OCI-LY3 (cell line): ENCODE measurements around the gene MRTFA.

Source experiments
- H2AFZ ChIP-seq: fragments of 200-600, 300-600 bp; shearing (Covaris generic); 2 replicates; pipeline ENCODE4 v1.6.0; 2014; ENCODE audit warnings: antibody characterized with exemption, low read depth, low read length
- H3K27ac ChIP-seq: fragments of 200-600, 300-600 bp; sonication (generic); 2 replicates; pipeline ENCODE4 v1.5.1; 2014; ENCODE audit warnings: mild to moderate bottlenecking, low read length, moderate library complexity, mixed read lengths
- H3K27me3 ChIP-seq: fragments of 200-600, 300-600 bp; sonication (generic); 2 replicates; pipeline ENCODE4 v1.6.1; 2014; ENCODE audit warnings: low read depth, low read length, mixed read lengths
- H3K36me3 ChIP-seq: fragments of 200-600, 300-600 bp; sonication (generic); replicated peaks from 2 replicates; pipeline ENCODE3; 2014; ENCODE audit warnings: low read depth, low read length, mixed read lengths
- H3K4me1 ChIP-seq: fragments of 300-600, 200-600 bp; sonication (generic); 2 replicates; pipeline ENCODE4 v1.6.1; 2014; ENCODE audit warnings: low read length, mixed read lengths
- H3K4me2 ChIP-seq: fragments of 200-600, 300-600 bp; sonication (generic); 2 replicates; pipeline ENCODE4 v1.6.1; 2014; ENCODE audit warnings: low read length, mixed read lengths
- H3K4me3 ChIP-seq: fragments of 300-600, 200-600 bp; sonication (generic); 2 replicates; pipeline ENCODE4 v1.5.1; 2014; ENCODE audit warnings: antibody characterized with exemption, mild to moderate bottlenecking, low read length, moderate library complexity
- H3K79me2 ChIP-seq: fragments of 300-600, 200-600 bp; shearing (Covaris generic); 2 replicates; pipeline ENCODE4 v1.6.1; 2014; ENCODE audit warnings: mild to moderate bottlenecking, low read length, mixed read lengths
- H3K9ac ChIP-seq: fragments of 300-600, 200-600 bp; shearing (Covaris generic); 2 replicates; pipeline ENCODE4 v1.6.0; 2014; ENCODE audit warnings: mild to moderate bottlenecking, low read length, moderate library complexity
- H3K9me3 ChIP-seq: fragments of 200-600, 300-600 bp; shearing (Covaris generic); 2 replicates; pipeline ENCODE4 v1.6.1; 2014; ENCODE audit warnings: low read length, mixed read lengths; ENCODE audit not compliant: insufficient read depth
- H4K20me1 ChIP-seq: fragments of 200-600, 300-600 bp; sonication (generic); 2 replicates; pipeline ENCODE4 v1.6.1; 2016; ENCODE audit warnings: low read length, mixed read lengths; ENCODE audit not compliant: insufficient read depth
- CTCF ChIP-seq: fragments of 200-600, 300-600 bp; sonication (generic); IDR thresholded peaks from 2 replicates; pipeline ENCODE4 v1.5.1; 2014; ENCODE audit warnings: antibody characterized with exemption, low read length, low read depth
- EZH2phosphoT487 ChIP-seq: fragments of 200-600 bp; shearing (Covaris generic); IDR thresholded peaks from 2 replicates; pipeline ENCODE4 v1.6.1; 2018; ENCODE audit warnings: antibody characterized with exemption, mixed run types, low read depth

Gene MRTFA

DNA sequence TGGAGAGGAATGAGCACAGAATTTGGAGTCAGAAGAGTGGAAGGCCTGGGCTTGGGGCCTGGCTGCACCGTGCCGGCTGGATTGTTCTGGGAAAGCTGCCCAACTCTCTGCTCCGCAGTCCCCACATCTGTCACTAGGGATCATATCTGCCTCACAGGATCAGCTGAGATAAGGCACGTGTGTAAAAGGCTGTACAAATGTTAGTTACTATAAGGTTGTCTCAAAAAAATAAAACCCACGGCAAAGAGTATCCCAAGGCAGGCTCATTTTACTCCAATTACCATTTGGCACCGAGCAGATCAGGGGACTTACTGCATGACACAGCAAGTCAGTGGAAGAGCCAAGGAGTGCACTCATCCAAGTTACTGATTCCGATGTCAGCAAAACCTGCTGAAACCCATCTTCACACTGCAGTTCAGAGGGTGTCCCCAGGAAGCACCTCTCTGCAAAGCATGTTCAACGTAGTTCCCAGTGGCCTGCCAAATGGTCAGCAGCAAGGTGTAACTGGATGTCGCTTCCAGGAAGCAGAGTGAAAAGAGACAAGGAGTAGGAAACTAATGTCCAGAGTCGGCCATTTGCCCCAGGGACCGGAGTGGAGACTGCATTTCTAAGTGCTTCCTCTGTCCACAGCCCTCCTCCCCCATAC is 18.1 kb upstream of the MRTFA start:
- no peaks in the 10 kb centered on the region for H4K20me1 ChIP-seq
- H3K36me3 ChIP-seq = no peaks in the 10 kb centered on the region
- no peak overlapping the region for H3K27ac ChIP-seq
- H3K9me3 ChIP-seq = no peaks in the 10 kb centered on the region
- H3K79me2 ChIP-seq = peaks cover 8% of the 10 kb centered on the region; the same call in 1 of the 2 replicates
- H2AFZ ChIP-seq = no peak overlapping the region
- no peak overlapping the region for H3K4me3 ChIP-seq
- H3K4me2 ChIP-seq = no peak overlapping the region
- TF ChIP-seq CTCF (no peak), EZH2phosphoT487 (no peak)
- H3K4me1 ChIP-seq = peaks cover 13% of the 10 kb centered on the region
- H3K9ac ChIP-seq = no peak overlapping the region
- H3K27me3 ChIP-seq = no peaks in the 10 kb centered on the region

DNA sequence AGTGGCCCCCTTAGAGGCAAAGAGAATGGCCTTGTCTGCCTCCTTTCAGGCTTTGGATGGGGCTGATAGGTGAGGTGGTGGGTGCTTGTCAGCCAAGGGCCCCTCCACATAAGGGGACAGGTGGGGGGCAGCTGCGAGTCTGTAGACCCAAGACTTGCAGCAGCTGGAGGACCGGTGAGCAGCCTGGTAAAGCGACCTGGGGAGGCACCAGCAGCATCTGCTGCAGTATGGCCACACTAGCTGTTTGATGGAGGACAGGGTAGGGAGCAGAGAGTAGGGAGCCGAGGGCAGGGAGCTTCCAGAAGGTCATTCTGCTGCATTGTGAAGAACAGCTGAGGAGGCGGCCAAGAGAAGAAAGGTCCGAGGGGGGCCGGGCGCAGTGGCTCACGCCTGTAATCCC is 16.8 kb upstream of the MRTFA start:
- no peaks in the 10 kb centered on the region for H3K9me3 ChIP-seq
- H3K27me3 ChIP-seq = no peaks in the 10 kb centered on the region
- H4K20me1 ChIP-seq = no peaks in the 10 kb centered on the region
- no peak overlapping the region for H3K4me3 ChIP-seq
- no peaks in the 10 kb centered on the region for H3K36me3 ChIP-seq
- TF ChIP-seq EZH2phosphoT487 (no peak), CTCF (no peak)
- H3K9ac ChIP-seq = no peak overlapping the region
- peaks cover 8% of the 10 kb centered on the region; the same call in 1 of the 2 replicates for H3K79me2 ChIP-seq
- H3K4me2 ChIP-seq = no peak overlapping the region
- H3K27ac ChIP-seq = no peak overlapping the region
- no peak overlapping the region for H2AFZ ChIP-seq
- H3K4me1 ChIP-seq = peaks cover 15% of the 10 kb centered on the region

- H2AFZ ChIP-seq = peak overlapping the region; percentile 98
- no peaks in the 10 kb centered on the region for H3K27me3 ChIP-seq
- peaks cover 30% of the 10 kb centered on the region for H3K4me1 ChIP-seq
- H3K9ac ChIP-seq = peak overlapping the region; percentile 74
- H4K20me1 ChIP-seq = no peaks in the 10 kb centered on the region
- H3K9me3 ChIP-seq = no peaks in the 10 kb centered on the region
- no peaks in the 10 kb centered on the region for H3K36me3 ChIP-seq
- no peak for TF ChIP-seq EZH2phosphoT487
- TF ChIP-seq CTCF = no peak
- peaks cover 8% of the 10 kb centered on the region; the same call in 1 of the 2 replicates for H3K79me2 ChIP-seq
- H3K27ac ChIP-seq = peak overlapping the region; percentile 56
- H3K4me2 ChIP-seq = peak overlapping the region; percentile 86
- peak overlapping the region; percentile 77 for H3K4me3 ChIP-seq
Measured at GRCh38 chr22:40651563-40652501, 15.3 kb upstream of the MRTFA start.

DNA sequence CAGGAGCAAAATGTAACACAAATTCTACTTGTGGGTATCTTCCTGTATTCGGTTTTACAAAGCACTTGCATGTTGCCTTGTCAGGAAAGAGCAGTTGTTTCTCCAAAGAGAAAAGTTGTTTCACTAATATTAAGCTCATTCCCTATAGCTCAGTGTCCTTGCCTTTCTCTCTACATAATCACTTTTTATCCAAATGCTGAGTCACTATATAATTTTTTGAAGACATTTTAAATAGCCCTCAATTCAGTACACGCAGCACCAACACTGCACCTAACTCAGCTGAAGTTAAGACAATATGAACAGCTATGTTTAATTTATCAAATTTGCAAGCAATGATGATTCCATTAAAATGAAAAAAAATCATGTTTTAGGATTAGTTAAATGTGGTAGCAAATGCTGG is 14.5 kb upstream of the MRTFA start:
- H3K4me2 ChIP-seq = peak overlapping the region; percentile 86
- H3K27me3 ChIP-seq = no peaks in the 10 kb centered on the region
- peaks cover 8% of the 10 kb centered on the region; the same call in 1 of the 2 replicates for H3K79me2 ChIP-seq
- H3K4me3 ChIP-seq = peak overlapping the region; percentile 77
- peak overlapping the region; percentile 74 for H3K9ac ChIP-seq
- peaks cover 34% of the 10 kb centered on the region for H3K4me1 ChIP-seq
- no peaks in the 10 kb centered on the region for H3K9me3 ChIP-seq
- no peaks in the 10 kb centered on the region for H4K20me1 ChIP-seq
- TF ChIP-seq EZH2phosphoT487 (no peak), CTCF (no peak)
- peak overlapping the region; percentile 98 for H2AFZ ChIP-seq
- H3K36me3 ChIP-seq = no peaks in the 10 kb centered on the region
- H3K27ac ChIP-seq = peak overlapping the region; percentile 56; the same call in 1 of the 2 replicates
